Left cardiac atrium (tissue), 4 donors: Measurements from ENCODE around the gene RHOH. TPM values are rescaled to one million over a fixed set of nuclear protein-coding genes. Genes with fewer than 3 reads are reported as not detected.

Experiments
- ATAC-seq, 2 donors: fragments of 200-7000 bp; cut with Tn5 transposase; one replicate each; pipeline ENCODE4 v1.9.1; 2020; ENCODE audit warnings: mild to moderate bottlenecking in 2 of 2, moderate library complexity in 2 of 2
- DNase-seq: peaks from one replicate; pipeline ENCODE4 v3.0.0-alpha.2; 2020
- intact Hi-C, 2 donors: fragments of 100-400 bp; cut with DNase I; formaldehyde crosslinking; loops; one replicate each; pipeline versions ENCODE4 v1.14.1 to v1.15.1; 2022 to 2023
- total RNA-seq, 2 donors: library from RNA; stranded (reverse); fragmentation: NEBNext Ultra II Directional; extraction: Animal tissue kit (Norgen Biotek cat#: 25700); gene quantifications; one replicate each; pipeline ENCODE4 v1.2.1, GENCODE V29; 2021
- donor health status: DM: no; HTN: yes; CAD: no.
- donor health status: DM: no; HTN: yes; CAD: no; lungs with severe emphysema.
- donor health status: DM: yes; HTN: yes; CAD: no.
- donor health status: Dilated cardiomyopathy.

Gene RHOH
- total RNA-seq, 2 donors from 2014 or later, result 0.68 to 1.8 TPM

DNA sequence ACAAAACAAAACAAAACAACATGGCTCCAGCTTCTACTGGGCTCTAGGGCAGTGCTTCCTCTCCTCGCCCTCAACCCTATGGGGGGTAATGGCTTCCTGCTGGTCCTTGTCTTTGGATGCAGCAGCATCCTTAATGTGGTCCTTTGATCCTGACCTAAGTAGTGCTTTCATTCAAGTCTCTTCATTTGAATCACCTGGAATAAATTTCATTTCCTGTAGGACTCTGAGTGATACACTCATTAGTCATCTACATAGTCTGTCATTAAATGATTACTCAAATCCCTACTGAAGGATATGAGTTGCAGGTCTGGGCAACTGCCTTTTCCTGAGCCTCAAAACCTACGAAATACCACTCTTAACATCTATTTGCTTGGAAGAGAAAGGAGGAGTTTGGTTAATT, 54.5 kb downstream of the RHOH start:
- DNase-seq (no peak), ATAC-seq (no peak)
- intact Hi-C loops, result no loop called here

- no peak for ATAC-seq
- DNase-seq, result no peak
- intact Hi-C loops, result no loop called here
These were observed 57.1 kb downstream of the RHOH start for GRCh38 chr4:40253906-40254305.

- intact Hi-C loops, result no loop called here
- ATAC-seq (peak in 1 of 2 donors; percentile 11), DNase-seq (no peak)
These were observed 58.0 kb downstream of the RHOH start for GRCh38 chr4:40254608-40255392.

GRCh38 chr4:40255393-40256281, 58.8 kb downstream of the RHOH start:
- intact Hi-C loops, result no loop called here
- DNase-seq (no peak), ATAC-seq (peak in 1 of 2 donors; percentile 96)

- DNase-seq (no peak), ATAC-seq (no peak)
- intact Hi-C loops, result no loop called here
These were observed 59.5 kb downstream of the RHOH start for GRCh38 chr4:40256329-40256728.

DNA sequence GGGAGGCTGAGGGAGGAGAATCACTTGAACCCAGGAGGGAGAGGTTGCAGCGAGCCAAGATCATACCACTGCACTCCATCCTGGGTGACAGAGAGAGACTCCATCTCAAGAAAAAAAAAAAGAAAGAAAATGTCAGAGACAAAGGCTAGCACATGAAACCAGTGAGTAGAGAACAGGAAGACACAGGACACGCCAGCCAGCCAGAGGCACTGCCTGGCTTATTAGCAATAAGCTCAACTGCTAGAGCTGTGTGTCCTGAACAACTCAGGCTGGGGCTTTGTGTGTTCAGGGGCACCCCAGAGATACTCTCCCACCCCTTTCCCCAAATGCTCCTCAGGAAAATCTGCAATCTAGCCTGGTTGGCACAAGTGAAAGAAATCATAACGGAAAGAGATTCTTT, 60.0 kb downstream of the RHOH start:
- intact Hi-C loops, result no loop called here
- ATAC-seq (no peak), DNase-seq (no peak)

DNA sequence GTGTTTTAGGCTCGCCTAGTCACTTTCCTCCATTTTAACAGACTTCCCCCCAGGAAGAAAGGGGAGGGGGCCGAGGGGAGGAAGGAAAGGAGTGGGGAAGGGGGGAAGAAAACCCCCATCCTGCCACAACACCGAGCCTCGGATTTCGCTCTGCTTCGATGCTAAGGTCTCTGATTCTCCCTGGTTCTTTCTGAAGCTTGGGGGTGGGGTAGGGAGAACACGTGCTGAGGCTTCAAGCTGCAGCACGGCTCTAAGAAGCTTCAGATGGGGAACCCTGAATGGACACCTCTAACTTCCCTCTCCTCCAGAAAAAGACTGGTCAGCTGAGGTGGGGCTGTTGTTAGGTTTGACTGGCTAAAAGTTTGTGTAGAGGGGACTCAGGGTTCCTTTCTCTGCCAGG, 61.8 kb downstream of the RHOH start:
- ATAC-seq, result no peak
- DNase-seq, result no peak
- intact Hi-C loops, result no loop called here

DNA sequence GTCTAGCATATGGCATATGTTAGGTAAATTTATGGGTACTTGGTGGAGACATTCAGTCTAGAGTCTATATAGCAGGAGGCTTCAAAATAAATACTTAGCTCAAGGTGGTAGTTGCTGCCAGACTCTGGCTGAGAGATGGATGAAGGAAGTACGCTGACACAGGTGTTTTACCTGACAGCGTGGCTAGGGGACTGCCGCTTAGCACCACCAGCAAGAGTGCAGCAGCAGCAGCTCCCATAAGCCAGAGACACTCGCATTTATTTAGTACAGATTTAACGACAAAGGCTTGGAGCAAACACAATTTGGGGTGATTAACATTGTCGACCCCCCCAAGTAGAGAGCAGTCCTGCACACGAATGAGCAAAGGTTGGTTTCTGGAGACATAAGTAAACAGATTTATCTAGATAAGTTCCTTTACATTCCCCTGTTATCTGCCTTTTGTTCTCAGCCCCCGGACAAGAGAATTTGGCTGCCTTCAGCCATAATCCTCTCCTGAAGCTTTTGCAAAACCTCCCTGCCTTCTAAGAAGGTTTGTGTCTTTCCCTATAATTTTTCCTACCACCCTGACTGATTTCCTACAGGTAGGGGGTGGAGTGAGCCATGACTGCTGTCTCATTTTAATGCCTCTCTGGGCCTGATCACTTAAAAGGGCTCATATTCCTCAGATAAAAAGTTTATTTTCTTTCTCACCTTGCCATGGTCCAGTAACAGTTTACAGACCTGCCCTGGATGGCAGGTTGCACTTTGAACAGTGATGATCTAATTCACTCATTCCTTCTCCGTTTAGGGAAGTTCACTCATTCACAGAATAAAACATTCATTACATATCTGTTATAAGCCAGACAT, 64.6 kb downstream of the RHOH start:
- DNase-seq (no peak), ATAC-seq (no peak)
- intact Hi-C loops, result no loop called here

- intact Hi-C loops, result no loop called here
- no peak for DNase-seq
- ATAC-seq, result no peak
These were observed 65.3 kb downstream of the RHOH start for GRCh38 chr4:40262077-40262528.

GRCh38 chr4:40262861-40263260, 66.0 kb downstream of the RHOH start:
- ATAC-seq (no peak), DNase-seq (no peak)
- intact Hi-C loops, result no loop called here

GRCh38 chr4:40264497-40264896, 67.7 kb downstream of the RHOH start:
- DNase-seq (no peak), ATAC-seq (peak in 1 of 2 donors; percentile 72)
- intact Hi-C loops, result no loop called here

DNA sequence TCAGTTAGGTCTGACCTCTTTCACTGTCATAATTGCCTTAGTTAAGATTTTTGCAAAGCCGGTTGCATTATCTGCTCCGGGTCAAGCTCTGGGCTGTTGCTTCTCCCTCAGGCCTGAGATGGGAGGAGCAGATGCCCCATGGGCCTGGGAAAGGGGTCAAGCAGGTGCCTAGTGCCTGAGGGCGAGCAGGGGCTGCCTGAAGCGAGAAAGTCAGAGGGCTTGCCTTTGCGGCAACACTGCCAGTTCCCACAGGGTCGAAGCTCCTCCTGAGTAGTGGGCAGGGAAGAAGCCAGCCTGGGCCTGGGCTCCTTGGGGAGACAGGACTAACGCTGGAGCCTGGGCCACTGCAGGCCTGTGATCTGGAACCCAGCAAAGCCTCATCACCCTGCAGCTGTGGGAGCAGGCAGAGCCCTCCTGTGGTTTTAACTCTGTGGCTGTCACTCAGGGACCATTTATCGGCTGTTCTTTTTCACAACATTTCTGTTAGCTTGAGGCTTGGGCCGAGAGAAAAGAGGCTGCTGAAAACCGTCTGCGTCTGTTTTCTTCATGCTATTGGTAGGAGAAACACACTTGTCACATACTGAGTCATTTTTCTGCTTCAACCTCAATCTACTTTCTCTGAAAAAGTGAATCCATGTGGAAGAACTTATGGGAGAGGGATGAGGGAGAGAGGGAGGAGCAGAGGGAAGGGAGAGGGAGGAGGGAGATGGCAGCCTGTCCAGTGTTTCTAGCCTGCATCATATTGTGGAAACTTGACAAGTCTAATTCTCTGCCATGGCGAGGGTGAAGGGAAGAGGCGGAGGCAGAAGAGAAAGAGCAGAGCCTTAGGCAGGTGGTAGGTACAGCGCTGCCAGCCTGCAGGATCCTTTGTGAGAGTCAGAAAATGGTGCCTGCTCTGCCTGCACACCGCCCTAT, 68.4 kb downstream of the RHOH start:
- intact Hi-C loops, result no loop called here
- no peak for DNase-seq
- ATAC-seq, result peak in 1 of 2 donors; percentile 71

DNA sequence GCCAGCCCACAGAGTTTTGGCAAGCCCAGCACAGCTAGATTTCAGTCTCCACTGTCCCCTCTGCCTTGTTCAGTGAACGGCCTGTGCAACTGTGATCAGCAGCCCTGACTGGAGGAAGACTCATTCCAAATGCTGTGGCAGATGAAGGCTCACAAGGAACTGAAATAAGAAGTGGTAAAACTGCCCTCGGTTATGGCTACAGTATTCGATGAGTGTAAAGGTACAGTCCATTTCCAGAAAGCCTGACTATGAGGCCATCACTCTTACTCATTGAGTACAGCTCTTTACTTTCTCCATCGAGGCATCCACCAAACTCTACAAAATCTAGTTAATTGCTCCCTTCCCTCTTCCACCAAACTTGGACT, 69.1 kb downstream of the RHOH start:
- intact Hi-C loops, result no loop called here
- DNase-seq, result no peak
- ATAC-seq, result no peak

DNA sequence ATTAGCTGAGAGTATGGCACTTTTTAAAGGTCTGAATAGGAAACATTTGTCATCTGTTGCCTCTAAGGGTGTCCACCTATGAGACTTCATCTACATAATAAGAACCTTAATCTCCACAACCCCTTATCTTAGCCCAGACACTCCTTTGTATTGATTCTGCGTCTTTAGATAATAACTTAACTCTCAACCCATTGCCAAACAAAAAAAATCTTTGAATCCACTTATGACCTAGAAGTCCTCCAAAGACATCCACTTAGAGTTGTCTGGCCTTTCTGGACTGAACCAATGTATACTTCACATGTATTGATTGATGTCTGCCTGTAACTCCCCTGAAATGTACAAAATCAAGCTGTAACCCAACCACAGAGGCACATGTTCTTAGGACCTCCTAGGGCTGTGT, 72.3 kb downstream of the RHOH start:
- intact Hi-C loops, result no loop called here
- DNase-seq, result no peak

DNA sequence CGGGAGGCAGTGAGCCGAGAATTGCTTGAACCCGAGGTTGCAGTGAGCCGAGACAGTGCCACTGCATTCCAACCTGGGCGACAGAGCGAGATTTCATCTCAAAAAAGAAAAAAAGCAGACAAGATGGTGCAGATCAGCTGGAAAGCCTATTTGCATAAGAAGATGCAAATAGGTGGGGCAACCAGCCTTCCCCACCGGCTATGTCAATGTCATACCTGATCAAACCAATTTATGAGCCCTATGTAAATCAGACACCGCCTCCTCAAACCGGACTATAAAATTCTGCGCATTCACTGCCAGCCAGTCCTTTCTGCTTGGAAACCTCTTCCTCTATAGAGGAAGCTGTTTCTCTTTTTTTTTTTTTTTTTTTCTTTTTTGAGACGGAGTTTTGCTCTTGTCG, 73.8 kb downstream of the RHOH start:
- intact Hi-C loops, result no loop called here
- no peak for DNase-seq
- ATAC-seq, result no peak

More for the DNA sequence above, 72.3 kb downstream of the RHOH start:
- ATAC-seq, result no peak

DNA sequence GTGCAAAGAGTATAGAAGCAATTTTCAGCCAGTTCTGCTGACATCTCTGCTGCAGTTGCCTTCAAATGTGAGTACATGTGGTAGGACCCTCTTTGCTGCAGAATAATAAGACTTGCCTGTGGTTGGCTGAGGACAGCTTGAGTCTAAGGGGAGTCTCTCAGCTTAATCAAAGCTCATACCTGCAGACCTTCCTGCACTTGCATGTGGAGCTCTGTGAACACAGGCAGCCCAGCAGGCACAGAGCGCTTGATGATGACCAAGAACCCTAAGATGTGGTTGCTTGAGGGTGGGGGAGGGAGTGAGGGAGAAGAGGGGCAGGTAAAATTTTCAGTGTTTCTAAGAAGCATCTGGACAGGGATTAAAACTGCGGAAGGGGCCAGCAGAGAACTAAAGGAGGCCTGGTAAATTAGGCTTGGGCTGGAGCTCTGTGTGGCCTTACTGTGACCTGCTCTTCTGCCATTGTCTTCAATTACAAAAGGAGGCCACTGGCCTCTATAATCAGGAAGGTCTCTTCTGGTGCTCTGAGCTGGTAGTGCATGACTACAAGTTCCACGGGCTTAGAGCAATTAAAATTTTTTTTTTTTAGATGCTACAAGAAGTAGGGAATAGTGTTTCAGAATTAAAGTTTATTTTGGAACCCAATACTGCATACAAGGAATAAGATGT, 78.4 kb downstream of the RHOH start:
- ATAC-seq, result no peak
- intact Hi-C loops, result no loop called here
- DNase-seq, result no peak

GRCh38 chr4:40276546-40276945, 79.7 kb downstream of the RHOH start:
- intact Hi-C loops, result no loop called here
- ATAC-seq, result no peak
- no peak for DNase-seq

DNA sequence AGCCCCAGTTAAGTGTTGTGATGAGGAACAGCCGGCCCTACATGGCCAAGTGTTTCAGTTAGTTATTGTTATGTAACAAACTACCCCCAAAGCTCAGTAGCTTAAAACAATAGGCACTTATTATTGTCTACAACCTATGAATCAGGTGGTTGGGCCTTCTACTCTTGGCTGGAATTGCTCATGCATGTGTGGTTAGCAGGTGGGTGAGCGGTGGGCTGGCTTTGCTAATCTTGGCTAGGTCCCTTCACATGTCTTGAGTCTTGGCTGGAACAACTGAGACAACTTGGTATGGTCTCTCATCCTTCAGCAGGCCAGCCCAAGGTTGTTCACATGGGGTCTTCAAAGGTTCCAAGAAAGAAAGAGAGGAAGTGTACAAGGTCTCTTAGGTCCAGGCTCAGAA, 83.8 kb downstream of the RHOH start:
- intact Hi-C loops, result no loop called here
- ATAC-seq (no peak), DNase-seq (no peak)
